ENCODE data around the gene VSTM1.

The VSTM1 gene

GRCh38 chr19:54062643-54063042 lies 1.1 kb downstream of the VSTM1 start:
- peak overlapping the region; percentile 92 for H3K27ac ChIP-seq
- peaks cover 9% of the 10 kb centered on the region for H3K36me3 ChIP-seq
- peaks cover 44 to 47% of the 10 kb centered on the region in 2 experiments for H3K4me1 ChIP-seq (ENCODE audit: control insufficient read depth in 1 of 2, insufficient read depth in 1 of 2, low read depth in 1 of 2, low read length in 1 of 2)
- peak overlapping the region; percentile 56 to 69 for H3K4me3 ChIP-seq (ENCODE audit: low read depth in 1 of 2, low read length in 1 of 2)
- no peaks in the 10 kb centered on the region for H3K9me3 ChIP-seq
- H3K27me3 ChIP-seq: no peaks in the 10 kb centered on the region
- TF ChIP-seq CTCF (IDR thresholded peaks at IDR 0.05): no peak

- Histone ChIP-seq H3K4me1 (ENCODE audit: control insufficient read depth in 1 of 2, insufficient read depth in 1 of 2, low read depth in 1 of 2, low read length in 1 of 2) (peaks cover 16 to 38% of the 10 kb centered on the region in 2 experiments), H3K27me3 (no peaks in the 10 kb centered on the region), H3K4me3 (ENCODE audit: low read depth in 1 of 2, low read length in 1 of 2) (peak overlapping the region in 1 of 2 experiments; percentile 9), H3K36me3 (peaks cover 28% of the 10 kb centered on the region), H3K9me3 (no peaks in the 10 kb centered on the region), H3K27ac (peak overlapping the region; percentile 72)
- no peak for TF ChIP-seq CTCF (IDR thresholded peaks at IDR 0.05)
Observed at GRCh38 chr19:54047616-54048015, 16.1 kb downstream of the VSTM1 start.

GRCh38 chr19:54045771-54046170 lies 17.9 kb downstream of the VSTM1 start:
- TF ChIP-seq CTCF (IDR thresholded peaks at IDR 0.05): no peak
- no peak overlapping the region for H3K27ac ChIP-seq

GRCh38 chr19:54042989-54043388 lies 20.7 kb downstream of the VSTM1 start:
- H3K4me3 ChIP-seq (ENCODE audit: low read depth in 1 of 2, low read length in 1 of 2): no peak overlapping the region
- peaks cover 42% of the 10 kb centered on the region for H3K36me3 ChIP-seq
- peaks cover 10 to 14% of the 10 kb centered on the region in 2 experiments for H3K4me1 ChIP-seq (ENCODE audit: control insufficient read depth in 1 of 2, insufficient read depth in 1 of 2, low read depth in 1 of 2, low read length in 1 of 2)
- H3K27me3 ChIP-seq: no peaks in the 10 kb centered on the region
- no peak for TF ChIP-seq CTCF (IDR thresholded peaks at IDR 0.05)
- no peaks in the 10 kb centered on the region for H3K9me3 ChIP-seq
- no peak overlapping the region for H3K27ac ChIP-seq

More at GRCh38 chr19:54045771-54046170, 17.9 kb downstream of the VSTM1 start:
- no peak overlapping the region for H3K4me3 ChIP-seq (ENCODE audit: low read depth in 1 of 2, low read length in 1 of 2)
- H3K36me3 ChIP-seq: peaks cover 33% of the 10 kb centered on the region
- no peaks in the 10 kb centered on the region for H3K9me3 ChIP-seq
- peaks cover 16 to 38% of the 10 kb centered on the region in 2 experiments for H3K4me1 ChIP-seq (ENCODE audit: control insufficient read depth in 1 of 2, insufficient read depth in 1 of 2, low read depth in 1 of 2, low read length in 1 of 2)
- H3K27me3 ChIP-seq: no peaks in the 10 kb centered on the region

GRCh38 chr19:54041969-54042606 lies 21.6 kb downstream of the VSTM1 start:
- no peak overlapping the region for H3K27ac ChIP-seq
- H3K4me1 ChIP-seq (ENCODE audit: control insufficient read depth in 1 of 2, insufficient read depth in 1 of 2, low read depth in 1 of 2, low read length in 1 of 2): peaks cover under 1 to 5% of the 10 kb centered on the region in 2 experiments
- no peak for TF ChIP-seq CTCF (IDR thresholded peaks at IDR 0.05)
- no peaks in the 10 kb centered on the region for H3K9me3 ChIP-seq
- peaks cover 42% of the 10 kb centered on the region for H3K36me3 ChIP-seq
- no peak overlapping the region for H3K4me3 ChIP-seq (ENCODE audit: low read depth in 1 of 2, low read length in 1 of 2)
- H3K27me3 ChIP-seq: no peaks in the 10 kb centered on the region
